CD4-positive, CD25-positive, alpha-beta regulatory T cell (primary cell): ENCODE data around the gene PSPN. TPM values are rescaled to one million over a fixed set of nuclear protein-coding genes. Genes with fewer than 3 reads are reported as not detected.

ENCODE experiments used
- ATAC-seq, 2 donors: fragments of 150-1000 bp; cut with Tn5 transposase; one replicate each; pipeline ENCODE4 v1.10.0; 2021; ENCODE audit warnings: low read depth in 2 of 2, moderate number of reproducible peaks in 2 of 2, moderate library complexity in 1 of 2
- DNase-seq, 3 donors: peaks; one replicate each; pipeline versions ENCODE4 v3.0.0 to v3.0.0-alpha.2; 2012 to 2022; ENCODE audit warnings: mixed read lengths in 1 of 3
- H3K27ac ChIP-seq: one replicate; pipeline ENCODE4 v1.7.0; 2013; ENCODE audit warnings: mild to moderate bottlenecking, low read length; ENCODE audit not compliant: insufficient read depth, poor library complexity, severe bottlenecking
- H3K27me3 ChIP-seq: one replicate; pipeline ENCODE4 v1.7.0; 2013; ENCODE audit warnings: low read length; ENCODE audit not compliant: control insufficient read depth, insufficient read depth
- H3K36me3 ChIP-seq: one replicate; pipeline ENCODE4 v1.7.0; 2013; ENCODE audit warnings: mild to moderate bottlenecking, low read length, moderate library complexity; ENCODE audit not compliant: control insufficient read depth, insufficient read depth
- H3K4me1 ChIP-seq: 2 replicates; pipeline ENCODE4 v1.7.0; 2013; ENCODE audit warnings: mild to moderate bottlenecking, low read length; ENCODE audit not compliant: insufficient read depth, control insufficient read depth, poor library complexity, severe bottlenecking
- H3K4me3 ChIP-seq: one replicate; pipeline ENCODE4 v1.7.0; 2013; ENCODE audit warnings: low read depth, mild to moderate bottlenecking, low read length, moderate library complexity
- H3K9me3 ChIP-seq, 2 experiments: 1 replicate in 1 of 2; 2 replicates in 1 of 2; pipeline ENCODE4 v1.7.0; 2013; ENCODE audit warnings: low read length in 2 of 2, mild to moderate bottlenecking in 1 of 2, moderate library complexity in 1 of 2; ENCODE audit not compliant: control insufficient read depth in 2 of 2
- H3K27ac Mint-ChIP-seq, 3 donors: one replicate each; pipeline ENCODE4 v1.8.0; 2020 to 2022; ENCODE audit warnings: mild to moderate bottlenecking in 3 of 3, mixed read lengths in 3 of 3, moderate library complexity in 2 of 3
- H3K27me3 Mint-ChIP-seq: one replicate; pipeline ENCODE4 v1.8.0; 2022; ENCODE audit warnings: mild to moderate bottlenecking, mixed read lengths
- H3K36me3 Mint-ChIP-seq: one replicate; pipeline ENCODE4 v1.8.0; 2020; ENCODE audit warnings: mixed read lengths
- H3K4me1 Mint-ChIP-seq, 4 donors: one replicate each; pipeline ENCODE4 v1.8.0; 2020 to 2022; ENCODE audit warnings: mixed read lengths in 4 of 4, mild to moderate bottlenecking in 1 of 4
- H3K4me3 Mint-ChIP-seq, 4 donors: one replicate each; pipeline ENCODE4 v1.8.0; 2020 to 2022; ENCODE audit warnings: mild to moderate bottlenecking in 4 of 4, mixed read lengths in 4 of 4, moderate library complexity in 3 of 4
- H3K9me3 Mint-ChIP-seq, 7 donors: one replicate each; pipeline ENCODE4 v1.8.0; 2020 to 2022; ENCODE audit warnings: mixed read lengths in 7 of 7, mild to moderate bottlenecking in 3 of 7, moderate library complexity in 2 of 7
- polyA plus RNA-seq, 4 donors: library from polyadenylated mRNA; unstranded; fragments of 300-500 nt; fragmentation: Illumina TruSeq; gene quantifications; one replicate each; pipeline ENCODE4 v1.2.3, GENCODE V29; 2021
- total RNA-seq: library from RNA; stranded (reverse); gene quantifications from one replicate; pipeline ENCODE4 v1.2.3, GENCODE V29; 2022

Gene PSPN
- total and polyA plus RNA-seq, 5 donors from 2014 or later: 0.41 to 1.0 (median 0.72) TPM

- Mint-ChIP-seq H3K4me1 (peaks cover 0 to 21% (median 11%) of the 10 kb centered on the region in 4 donors), H3K27me3 (no peaks in the 10 kb centered on the region), H3K4me3 (peak overlapping the region in 1 of 4 donors; percentile 52), H3K9me3 (no peaks in the 10 kb centered on the region), H3K36me3 (peaks cover 15% of the 10 kb centered on the region), H3K27ac (no peak overlapping the region)
- H3K36me3 ChIP-seq: peaks cover 76% of the 10 kb centered on the region
- H3K27ac ChIP-seq: no peak overlapping the region
- H3K4me1 ChIP-seq: peaks cover 15% of the 10 kb centered on the region
- ATAC-seq (no peak), DNase-seq (no peak)
- no peaks in the 10 kb centered on the region for H3K27me3 ChIP-seq
- H3K9me3 ChIP-seq: no peaks in the 10 kb centered on the region
- H3K4me3 ChIP-seq: no peak overlapping the region
Observed at GRCh38 chr19:6417713-6418561, 42.2 kb upstream of the PSPN start.

GRCh38 chr19:6416658-6417405 lies 41.1 kb upstream of the PSPN start:
- Mint-ChIP-seq H3K27me3 (no peaks in the 10 kb centered on the region), H3K27ac (no peak overlapping the region), H3K9me3 (no peaks in the 10 kb centered on the region), H3K36me3 (peaks cover 12% of the 10 kb centered on the region), H3K4me3 (no peak overlapping the region), H3K4me1 (peaks cover 0 to 10% (median 1%) of the 10 kb centered on the region in 4 donors)
- Histone ChIP-seq H3K4me3 (no peak overlapping the region), H3K36me3 (peaks cover 72% of the 10 kb centered on the region), H3K9me3 (no peaks in the 10 kb centered on the region), H3K27me3 (no peaks in the 10 kb centered on the region), H3K27ac (no peak overlapping the region), H3K4me1 (peaks cover 5% of the 10 kb centered on the region)
- DNase-seq: no peak
- ATAC-seq: no peak

- ATAC-seq (no peak), DNase-seq (no peak)
- no peaks in the 10 kb centered on the region for H3K9me3 Mint-ChIP-seq
- H3K4me3 Mint-ChIP-seq: no peak overlapping the region
- peaks cover 11% of the 10 kb centered on the region for H3K36me3 Mint-ChIP-seq
- Histone ChIP-seq H3K36me3 (peaks cover 61% of the 10 kb centered on the region), H3K4me1 (no peaks in the 10 kb centered on the region), H3K27me3 (no peaks in the 10 kb centered on the region), H3K9me3 (no peaks in the 10 kb centered on the region), H3K4me3 (no peak overlapping the region), H3K27ac (no peak overlapping the region)
- no peak overlapping the region for H3K27ac Mint-ChIP-seq
- H3K4me1 Mint-ChIP-seq: peaks cover 0 to 4% (median 0%) of the 10 kb centered on the region in 4 donors
- no peaks in the 10 kb centered on the region for H3K27me3 Mint-ChIP-seq
Observed at GRCh38 chr19:6415591-6416190, 40.0 kb upstream of the PSPN start.

GRCh38 chr19:6414793-6415590 lies 39.3 kb upstream of the PSPN start:
- no peaks in the 10 kb centered on the region for H3K27me3 ChIP-seq
- no peak overlapping the region for H3K4me3 ChIP-seq
- no peaks in the 10 kb centered on the region for H3K4me1 ChIP-seq
- H3K27ac ChIP-seq: no peak overlapping the region
- no peak for DNase-seq
- H3K27me3 Mint-ChIP-seq: no peaks in the 10 kb centered on the region
- no peak for ATAC-seq
- peaks cover 7% of the 10 kb centered on the region for H3K36me3 Mint-ChIP-seq
- H3K9me3 Mint-ChIP-seq: no peaks in the 10 kb centered on the region
- peaks cover 54% of the 10 kb centered on the region for H3K36me3 ChIP-seq
- H3K27ac Mint-ChIP-seq: no peak overlapping the region
- H3K4me1 Mint-ChIP-seq: no peaks in the 10 kb centered on the region
- no peak overlapping the region for H3K4me3 Mint-ChIP-seq
- H3K9me3 ChIP-seq: no peaks in the 10 kb centered on the region

- Mint-ChIP-seq H3K27ac (no peak overlapping the region), H3K36me3 (peaks cover 4% of the 10 kb centered on the region), H3K4me3 (no peak overlapping the region), H3K4me1 (no peaks in the 10 kb centered on the region), H3K27me3 (no peaks in the 10 kb centered on the region), H3K9me3 (no peaks in the 10 kb centered on the region)
- no peak for DNase-seq
- Histone ChIP-seq H3K4me1 (no peaks in the 10 kb centered on the region), H3K36me3 (peaks cover 44% of the 10 kb centered on the region), H3K27me3 (no peaks in the 10 kb centered on the region), H3K27ac (no peak overlapping the region), H3K4me3 (no peak overlapping the region), H3K9me3 (no peaks in the 10 kb centered on the region)
- no peak for ATAC-seq
Observed at GRCh38 chr19:6413721-6414643, 38.2 kb upstream of the PSPN start.

- H3K36me3 Mint-ChIP-seq: no peaks in the 10 kb centered on the region
Observed at GRCh38 chr19:6413291-6413690, 37.6 kb upstream of the PSPN start.

More at GRCh38 chr19:6413291-6413690, 37.6 kb upstream of the PSPN start:
- Histone ChIP-seq H3K27me3 (no peaks in the 10 kb centered on the region), H3K9me3 (no peaks in the 10 kb centered on the region), H3K4me3 (no peak overlapping the region), H3K4me1 (no peaks in the 10 kb centered on the region), H3K36me3 (peaks cover 37% of the 10 kb centered on the region), H3K27ac (no peak overlapping the region)
- no peak for DNase-seq
- Mint-ChIP-seq H3K27me3 (no peaks in the 10 kb centered on the region), H3K27ac (no peak overlapping the region), H3K4me1 (no peaks in the 10 kb centered on the region), H3K9me3 (no peaks in the 10 kb centered on the region), H3K4me3 (no peak overlapping the region)
- ATAC-seq: no peak
